Liver (tissue), 9 donors: ENCODE measurements around the gene PLXDC1. TPM values are rescaled to one million over a fixed set of nuclear protein-coding genes. Genes with fewer than 3 reads are reported as not detected.

Experiments
- DNase-seq: peaks from one replicate; pipeline ENCODE4 v3.0.0-alpha.2; 2017; ENCODE audit warnings: low spot score
- H3K27ac ChIP-seq, 2 donors: one replicate each; pipeline ENCODE4 v1.7.0; 2013; ENCODE audit warnings: inconsistent platforms in 2 of 2, low read length in 2 of 2, control low read depth in 1 of 2, low read depth in 1 of 2, mild to moderate bottlenecking in 1 of 2
- H3K27me3 ChIP-seq, 4 donors: one replicate each; pipeline versions ENCODE4 v1.6.1 to v1.7.0; 2013; ENCODE audit warnings: low read length in 3 of 4, inconsistent platforms in 1 of 4, mild to moderate bottlenecking in 1 of 4, moderate library complexity in 1 of 4; ENCODE audit not compliant: control insufficient read depth in 4 of 4, insufficient read depth in 4 of 4
- H3K36me3 ChIP-seq, 4 donors: one replicate each; pipeline versions ENCODE4 v1.6.1 to v1.7.0; 2013; ENCODE audit warnings: low read length in 3 of 4, mild to moderate bottlenecking in 3 of 4, low read depth in 1 of 4, moderate library complexity in 1 of 4; ENCODE audit not compliant: control insufficient read depth in 4 of 4, insufficient read depth in 3 of 4
- H3K4me1 ChIP-seq, 4 donors: one replicate each; pipeline versions ENCODE4 v1.6.1 to v1.7.0; 2013; ENCODE audit warnings: low read length in 3 of 4, mild to moderate bottlenecking in 3 of 4, moderate library complexity in 1 of 4; ENCODE audit not compliant: control insufficient read depth in 4 of 4, insufficient read depth in 4 of 4
- H3K4me3 ChIP-seq, 3 donors: one replicate each; pipeline versions ENCODE4 v1.6.1 to v1.7.0; 2013; ENCODE audit warnings: low read length in 3 of 3, control low read depth in 1 of 3, low read depth in 1 of 3, mild to moderate bottlenecking in 1 of 3
- H3K9ac ChIP-seq, 2 donors: one replicate each; pipeline ENCODE4 v1.7.0; 2013; ENCODE audit warnings: low read length in 2 of 2, mild to moderate bottlenecking in 2 of 2, moderate library complexity in 2 of 2, control low read depth in 1 of 2, low read depth in 1 of 2
- H3K9me3 ChIP-seq, 4 donors: one replicate each; pipeline versions ENCODE4 v1.6.1 to v1.7.0; 2013; ENCODE audit warnings: low read length in 3 of 4; ENCODE audit not compliant: control insufficient read depth in 4 of 4
- CTCF ChIP-seq: fragments of 150-350 bp; IDR thresholded peaks from 2 replicates; pipeline ENCODE4 v1.5.1; 2017; ENCODE audit warnings: improper control_type of control experiment, low read depth, low read length; ENCODE audit not compliant: missing input control
- EGR1 ChIP-seq, 2 donors: IDR thresholded peaks; 2 replicates each; pipeline ENCODE4 v1.6.1; 2016 to 2018; ENCODE audit warnings: antibody characterized with exemption in 2 of 2, low read depth in 2 of 2
- FOXA1 ChIP-seq: IDR thresholded peaks from 2 replicates; pipeline ENCODE4 v1.6.1; 2016; ENCODE audit warnings: antibody characterized with exemption
- FOXA2 ChIP-seq: IDR thresholded peaks from 2 replicates; pipeline ENCODE4 v1.6.1; 2016; ENCODE audit warnings: antibody characterized with exemption
- GABPA ChIP-seq, 2 donors: IDR thresholded peaks in 1 of 2; conservative IDR thresholded peaks in 1 of 2; 2 replicates each; pipeline ENCODE4 v1.6.1; 2016; ENCODE audit warnings: antibody characterized with exemption in 2 of 2, mild to moderate bottlenecking in 1 of 2, moderate library complexity in 1 of 2
- HNF4A ChIP-seq, 2 donors: conservative IDR thresholded peaks; 2 replicates each; pipeline ENCODE4 v1.6.1; 2016; ENCODE audit warnings: antibody characterized with exemption in 2 of 2, mild to moderate bottlenecking in 2 of 2
- JUND ChIP-seq, 2 donors: IDR thresholded peaks; 2 replicates each; pipeline ENCODE4 v1.6.1; 2016; ENCODE audit warnings: antibody characterized with exemption in 2 of 2
- RXRA ChIP-seq, 2 donors: IDR thresholded peaks; 2 replicates each; pipeline ENCODE4 v1.6.1; 2017 to 2018; ENCODE audit warnings: antibody characterized with exemption in 2 of 2, mild to moderate bottlenecking in 1 of 2
- SP1 ChIP-seq: IDR thresholded peaks from 2 replicates; pipeline ENCODE4 v1.6.1; 2018; ENCODE audit warnings: antibody characterized with exemption, mild to moderate bottlenecking
- ZBTB33 ChIP-seq: IDR thresholded peaks from 2 replicates; pipeline ENCODE4 v1.6.1; 2016; ENCODE audit warnings: antibody characterized with exemption
- WGBS: extraction: QIAGEN DNeasy Blood & Tissue Kit; methylation state at CpG from one replicate; pipeline ENCODE4 v1.1.7; 2013; 5-methylcytosine and 5-hydroxymethylcytosine counted together
- polyA plus RNA-seq, 2 donors: library from polyadenylated mRNA; stranded (reverse) in 1 of 2; unstranded in 1 of 2; fragments of 200-250 nt in 1 of 2; fragments of >200 nt in 1 of 2; fragmentation: Nextera tagmentation in 1 of 2; extraction: Ambion mirVana in 1 of 2; gene quantifications; one replicate each; pipeline versions ENCODE4 v1.2.1 to v1.2.3, GENCODE V29; 2013 to 2015
- total RNA-seq, 2 donors: library from RNA; depleted of rRNA; stranded (reverse); fragments of >200 nt; gene quantifications; one replicate each; pipeline ENCODE4 v1.2.3, GENCODE V29; 2014
- TF ChIP-seq, protein P1 (sequence below): IDR thresholded peaks from 2 replicates; pipeline ENCODE4 v1.6.1; 2016; ENCODE audit warnings: antibody characterized with exemption, mild to moderate bottlenecking
- TF ChIP-seq, protein P2 (sequence below): IDR thresholded peaks from 2 replicates; pipeline ENCODE4 v1.6.1; 2016; ENCODE audit warnings: antibody characterized with exemption
- donor health status: healthy.
- donor health status: healthy.
- donor health status: healthy.
- donor health status: healthy.
- donor health status: healthy.

The PLXDC1 gene
- total and polyA plus RNA-seq, 4 donors, result 0.14 to 0.84 (median 0.30) TPM

DNA sequence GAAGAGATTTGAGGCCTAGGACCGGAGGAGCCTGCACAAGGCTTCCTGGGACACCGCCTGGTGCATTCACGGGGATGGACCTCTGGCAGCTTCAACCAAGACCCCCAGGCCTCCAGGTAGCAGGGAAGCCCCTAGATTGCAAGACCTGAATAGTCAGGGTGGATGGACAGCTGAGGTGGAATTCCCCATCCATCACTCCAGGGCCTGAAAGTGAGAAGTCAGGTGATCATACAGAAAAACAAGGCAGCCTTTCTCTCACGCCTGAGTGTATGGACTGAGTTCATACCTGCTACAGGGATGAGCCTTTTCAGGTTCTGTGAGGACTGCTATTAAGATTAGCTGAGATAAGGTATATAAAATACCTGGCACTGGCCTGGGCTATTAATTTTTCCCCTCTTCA is 74.2 kb downstream of the PLXDC1 start:
- H3K9me3 ChIP-seq, result no peaks in the 10 kb centered on the region
- 91% methylated on average over 4 of the region's 4 CpGs for WGBS
- no peak for TF ChIP-seq JUND (IDR thresholded peaks at IDR 0.05)
- TF ChIP-seq RXRA (IDR thresholded peaks at IDR 0.05), result no peak
- no peak for TF ChIP-seq SP1
- TF ChIP-seq FOXA1, result no peak
- no peak for TF ChIP-seq GABPA (IDR thresholded peaks at IDR 0.05 in 1 of 2, conservative IDR thresholded peaks at IDR 0.05 in 1 of 2)
- TF ChIP-seq FOXA2, result no peak
- TF ChIP-seq EGR1 (IDR thresholded peaks at IDR 0.05; ENCODE audit: low read depth in 2 of 2), result no peak
- no peak for TF ChIP-seq CTCF

GRCh38 chr17:39074676-39075075 is 76.8 kb downstream of the PLXDC1 start:
- H3K27ac ChIP-seq, result no peak overlapping the region
- DNase-seq, result no peak
- H3K9ac ChIP-seq, result no peak overlapping the region

More for the DNA sequence above, 74.2 kb downstream of the PLXDC1 start:
- H3K4me1 ChIP-seq, result no peaks in the 10 kb centered on the region
- no peaks in the 10 kb centered on the region for H3K36me3 ChIP-seq
- no peaks in the 10 kb centered on the region for H3K27me3 ChIP-seq
- DNase-seq, result no peak
- no peak overlapping the region for H3K4me3 ChIP-seq
- no peak overlapping the region for H3K27ac ChIP-seq
- H3K9ac ChIP-seq, result no peak overlapping the region

More at GRCh38 chr17:39074676-39075075, 76.8 kb downstream of the PLXDC1 start:
- no peaks in the 10 kb centered on the region for H3K27me3 ChIP-seq
- no peaks in the 10 kb centered on the region for H3K4me1 ChIP-seq
- H3K4me3 ChIP-seq, result no peak overlapping the region
- no peaks in the 10 kb centered on the region for H3K9me3 ChIP-seq
- no peaks in the 10 kb centered on the region for H3K36me3 ChIP-seq
- 88% methylated on average over 2 of the region's 2 CpGs for WGBS
- TF ChIP-seq ZBTB33, result no peak
- TF ChIP-seq, protein P1, sequence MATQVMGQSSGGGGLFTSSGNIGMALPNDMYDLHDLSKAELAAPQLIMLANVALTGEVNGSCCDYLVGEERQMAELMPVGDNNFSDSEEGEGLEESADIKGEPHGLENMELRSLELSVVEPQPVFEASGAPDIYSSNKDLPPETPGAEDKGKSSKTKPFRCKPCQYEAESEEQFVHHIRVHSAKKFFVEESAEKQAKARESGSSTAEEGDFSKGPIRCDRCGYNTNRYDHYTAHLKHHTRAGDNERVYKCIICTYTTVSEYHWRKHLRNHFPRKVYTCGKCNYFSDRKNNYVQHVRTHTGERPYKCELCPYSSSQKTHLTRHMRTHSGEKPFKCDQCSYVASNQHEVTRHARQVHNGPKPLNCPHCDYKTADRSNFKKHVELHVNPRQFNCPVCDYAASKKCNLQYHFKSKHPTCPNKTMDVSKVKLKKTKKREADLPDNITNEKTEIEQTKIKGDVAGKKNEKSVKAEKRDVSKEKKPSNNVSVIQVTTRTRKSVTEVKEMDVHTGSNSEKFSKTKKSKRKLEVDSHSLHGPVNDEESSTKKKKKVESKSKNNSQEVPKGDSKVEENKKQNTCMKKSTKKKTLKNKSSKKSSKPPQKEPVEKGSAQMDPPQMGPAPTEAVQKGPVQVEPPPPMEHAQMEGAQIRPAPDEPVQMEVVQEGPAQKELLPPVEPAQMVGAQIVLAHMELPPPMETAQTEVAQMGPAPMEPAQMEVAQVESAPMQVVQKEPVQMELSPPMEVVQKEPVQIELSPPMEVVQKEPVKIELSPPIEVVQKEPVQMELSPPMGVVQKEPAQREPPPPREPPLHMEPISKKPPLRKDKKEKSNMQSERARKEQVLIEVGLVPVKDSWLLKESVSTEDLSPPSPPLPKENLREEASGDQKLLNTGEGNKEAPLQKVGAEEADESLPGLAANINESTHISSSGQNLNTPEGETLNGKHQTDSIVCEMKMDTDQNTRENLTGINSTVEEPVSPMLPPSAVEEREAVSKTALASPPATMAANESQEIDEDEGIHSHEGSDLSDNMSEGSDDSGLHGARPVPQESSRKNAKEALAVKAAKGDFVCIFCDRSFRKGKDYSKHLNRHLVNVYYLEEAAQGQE, result no peak
- TF ChIP-seq HNF4A (conservative IDR thresholded peaks at IDR 0.05), result peak in 1 of 2 donors; percentile 40
- TF ChIP-seq EGR1 (IDR thresholded peaks at IDR 0.05; ENCODE audit: low read depth in 2 of 2), result no peak
- no peak for TF ChIP-seq SP1
- TF ChIP-seq FOXA1, result no peak
- TF ChIP-seq, protein P2, sequence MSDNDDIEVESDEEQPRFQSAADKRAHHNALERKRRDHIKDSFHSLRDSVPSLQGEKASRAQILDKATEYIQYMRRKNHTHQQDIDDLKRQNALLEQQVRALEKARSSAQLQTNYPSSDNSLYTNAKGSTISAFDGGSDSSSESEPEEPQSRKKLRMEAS, result no peak
